Inflammatory macrophage treated with lipopolysaccharide for 1 hour (primary cell): ENCODE data around the gene SPG7.

Experiments
- DNase-seq, 2 donors: peaks; one replicate each; pipeline ENCODE4 v3.0.0-alpha.2; 2020 to 2022

Gene SPG7

DNA sequence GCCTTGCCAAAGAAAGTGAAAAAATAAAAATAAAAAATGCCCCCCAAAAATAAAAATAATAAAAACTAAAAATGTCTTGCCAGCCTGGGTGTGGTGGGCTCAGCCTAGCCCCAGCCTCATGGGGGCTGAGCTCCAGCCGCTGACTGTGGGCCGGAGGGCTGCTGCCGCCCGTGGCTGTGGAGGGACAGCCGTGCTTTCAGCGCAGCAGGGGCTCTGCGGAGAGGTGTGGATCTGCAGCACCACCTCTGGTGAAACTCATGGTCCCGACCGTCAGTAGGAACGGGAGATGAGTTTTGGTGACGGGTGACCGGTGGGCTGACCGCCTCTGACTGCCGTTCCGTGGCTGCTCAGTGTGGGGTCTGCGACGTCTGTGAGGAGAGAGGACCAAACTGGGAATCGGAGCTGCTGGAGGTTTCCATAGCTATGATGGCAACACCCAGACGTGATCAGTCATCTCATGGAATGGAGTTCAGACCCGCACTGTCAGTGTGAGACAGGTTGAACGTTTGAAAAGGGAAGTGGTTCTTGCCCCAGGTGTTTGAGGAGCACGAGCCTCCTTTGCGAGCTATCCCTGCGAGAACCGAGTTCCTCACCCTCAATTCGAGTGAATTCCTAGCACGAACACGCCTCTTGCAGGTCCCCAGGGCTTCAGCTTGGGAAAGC is 40.3 kb downstream of the SPG7 start:
- no peak for DNase-seq

DNA sequence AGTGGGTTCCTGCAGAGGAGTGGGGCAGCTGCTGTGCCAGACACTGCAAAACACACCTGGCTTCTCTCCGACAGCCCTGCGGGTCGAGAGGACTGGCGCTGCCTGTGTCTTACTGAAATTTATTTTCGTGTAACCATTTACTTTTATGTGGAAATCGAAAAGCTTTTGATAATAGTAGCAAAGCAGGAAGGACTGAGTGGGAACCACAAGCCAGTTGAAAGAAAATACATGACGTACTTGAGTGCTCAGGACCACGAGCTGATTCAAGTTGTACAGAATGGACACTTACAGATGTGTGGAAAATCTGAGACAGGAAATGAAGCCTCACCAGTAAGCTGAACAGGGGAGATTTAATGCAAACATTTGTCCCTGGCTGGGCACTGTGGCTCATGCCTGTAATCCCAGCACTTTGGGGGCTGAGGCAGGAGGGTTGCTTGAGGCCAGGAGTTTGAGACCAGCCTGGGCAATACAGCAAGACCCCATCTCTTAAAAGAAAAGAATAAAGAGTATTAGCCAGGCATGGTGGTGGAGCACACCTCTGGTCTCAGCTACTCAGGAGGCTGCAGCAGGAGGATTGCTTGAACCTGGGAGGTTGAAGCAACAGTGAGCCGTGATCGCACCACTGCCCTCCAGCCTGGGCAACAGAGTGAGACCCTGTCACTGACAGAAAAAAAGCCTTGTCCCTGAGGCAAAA is 41.0 kb downstream of the SPG7 start:
- no peak for DNase-seq

DNA sequence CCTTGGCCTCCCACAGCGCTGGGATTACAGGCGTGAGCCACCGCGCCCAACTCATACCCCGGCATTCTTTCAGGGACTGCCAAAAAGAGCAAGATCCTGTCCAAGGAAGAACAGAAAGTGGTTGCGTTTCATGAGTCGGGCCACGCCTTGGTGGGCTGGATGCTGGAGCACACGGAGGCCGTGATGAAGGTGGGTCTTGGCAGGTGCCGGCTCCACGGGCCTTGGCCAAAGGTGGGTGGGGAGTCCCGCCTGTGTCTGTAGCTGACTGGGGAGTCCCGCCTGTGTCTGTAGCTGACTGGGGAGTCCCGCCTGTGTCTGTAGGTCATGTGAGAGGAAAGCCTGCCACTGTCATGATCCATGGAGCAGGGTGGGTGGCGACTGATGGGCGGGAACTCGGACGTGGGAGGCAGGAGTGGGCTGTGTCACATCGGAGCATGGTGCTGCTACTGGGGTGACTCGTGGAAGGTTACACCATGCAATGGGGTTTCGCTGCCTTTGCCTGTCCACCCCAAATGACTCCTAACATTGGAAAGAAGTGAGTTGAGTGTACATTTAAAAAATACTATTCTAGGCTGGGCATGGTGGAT is 42.3 kb downstream of the SPG7 start:
- DNase-seq: peak; percentile 39 to 71

DNA sequence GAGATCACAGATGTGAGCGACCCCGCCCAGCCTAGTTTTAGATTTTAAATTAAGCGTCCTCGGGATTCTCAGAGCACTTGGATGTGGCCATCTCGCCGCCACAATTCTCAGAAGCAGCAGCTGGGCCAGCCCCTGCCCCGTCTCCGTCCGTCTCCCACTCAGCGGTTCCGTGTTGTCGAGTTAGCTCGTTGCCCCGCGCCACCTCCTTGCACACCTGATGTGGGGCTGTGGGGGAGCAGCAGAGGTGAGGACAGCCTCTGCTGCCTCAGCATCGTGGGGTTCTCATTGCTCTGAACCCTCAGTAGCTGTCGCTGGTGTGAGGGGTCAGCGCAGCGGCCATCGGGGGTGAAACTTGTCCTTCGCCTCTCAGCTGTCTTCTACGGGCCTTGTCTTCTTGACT is 44.1 kb downstream of the SPG7 start:
- DNase-seq: no peak

DNA sequence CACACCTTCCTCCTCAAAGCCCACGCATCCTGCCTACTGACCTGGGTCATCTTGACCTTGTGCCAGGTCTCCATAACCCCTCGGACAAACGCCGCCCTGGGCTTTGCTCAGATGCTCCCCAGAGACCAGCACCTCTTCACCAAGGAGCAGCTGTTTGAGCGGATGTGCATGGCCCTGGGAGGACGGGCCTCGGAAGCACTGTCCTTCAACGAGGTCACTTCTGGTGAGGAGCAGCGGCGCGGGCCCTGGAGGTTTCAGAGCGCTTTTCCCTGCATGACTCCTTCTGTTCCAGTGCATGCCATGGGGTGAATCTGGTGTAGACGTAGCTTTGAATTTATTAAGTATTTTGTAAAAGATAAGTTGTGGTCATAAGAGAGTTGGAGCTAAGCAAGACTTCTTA is 44.7 kb downstream of the SPG7 start:
- DNase-seq: no peak

DNA sequence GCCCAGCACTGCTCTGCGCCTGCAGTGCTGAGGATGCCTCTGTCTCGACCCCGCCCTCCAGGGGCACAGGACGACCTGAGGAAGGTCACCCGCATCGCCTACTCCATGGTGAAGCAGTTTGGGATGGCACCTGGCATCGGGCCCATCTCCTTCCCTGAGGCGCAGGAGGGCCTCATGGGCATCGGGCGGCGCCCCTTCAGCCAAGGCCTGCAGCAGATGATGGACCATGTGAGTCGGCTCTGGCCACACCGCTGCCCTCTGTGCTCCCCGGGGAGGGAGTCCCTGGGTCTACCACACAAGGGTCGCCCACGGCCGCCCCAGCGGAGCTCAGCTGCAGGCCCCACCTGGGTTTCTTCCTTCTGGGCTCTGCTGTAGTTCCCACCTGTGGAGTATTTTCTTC is 45.5 kb downstream of the SPG7 start:
- no peak for DNase-seq

DNA sequence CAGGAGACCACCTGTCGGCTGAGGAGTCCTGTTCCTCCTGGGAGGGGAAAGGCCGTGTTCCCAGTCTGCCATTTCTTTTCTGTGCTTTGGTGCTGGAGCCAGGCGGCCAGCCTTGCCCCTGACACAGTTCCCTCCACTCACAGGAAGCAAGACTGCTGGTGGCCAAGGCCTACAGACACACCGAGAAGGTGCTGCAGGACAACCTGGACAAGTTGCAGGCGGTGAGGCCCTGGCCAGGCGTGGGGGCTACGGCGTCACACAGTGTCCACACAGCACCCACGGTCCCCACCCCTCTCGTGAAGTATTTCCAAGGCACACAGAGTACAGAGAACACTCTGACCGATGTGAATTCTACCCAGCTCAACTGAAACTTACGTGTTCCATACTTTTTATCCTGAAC is 46.1 kb downstream of the SPG7 start:
- DNase-seq: no peak

DNA sequence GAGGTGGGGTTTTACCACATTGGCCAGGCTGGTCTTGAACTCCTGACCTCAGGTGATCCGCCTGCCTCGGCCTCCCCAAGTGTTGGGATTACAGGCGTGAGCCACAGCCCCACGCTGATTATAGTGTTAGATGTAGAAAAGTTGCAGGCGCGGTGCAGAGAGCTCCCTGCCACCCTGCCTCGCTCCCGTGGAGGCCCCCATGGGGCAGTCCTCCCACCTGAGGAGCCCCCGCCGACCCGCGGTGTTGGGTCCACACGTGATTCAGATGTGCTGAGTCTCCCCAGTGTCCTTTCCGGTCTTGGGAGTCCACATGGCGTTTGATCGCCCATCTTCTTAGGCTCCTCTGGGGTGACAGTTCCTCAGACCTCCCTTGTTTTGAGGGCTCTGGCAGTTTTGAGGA is 47.1 kb downstream of the SPG7 start:
- no peak for DNase-seq

DNA sequence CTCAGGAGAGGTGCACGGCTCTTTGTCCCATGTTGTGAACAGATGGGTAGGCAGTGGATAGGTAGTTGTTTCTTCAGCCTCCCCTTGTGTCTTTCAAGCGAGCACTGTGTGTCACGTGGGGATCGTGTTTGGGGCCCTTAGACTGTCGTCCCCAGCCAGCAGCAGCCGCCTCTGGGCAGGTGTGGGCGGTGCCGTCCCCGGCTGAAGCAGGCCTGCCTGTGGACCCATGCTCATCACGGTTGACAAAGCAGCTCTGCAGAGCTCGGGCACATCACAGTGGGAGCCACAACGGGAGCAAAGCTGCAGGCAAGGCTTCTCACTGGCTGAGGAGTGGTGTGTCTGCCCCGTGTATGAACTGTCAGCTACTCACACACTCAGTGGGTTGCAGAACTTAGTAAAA is 47.6 kb downstream of the SPG7 start:
- peak in 1 of 2 donors; percentile 36 for DNase-seq

DNA sequence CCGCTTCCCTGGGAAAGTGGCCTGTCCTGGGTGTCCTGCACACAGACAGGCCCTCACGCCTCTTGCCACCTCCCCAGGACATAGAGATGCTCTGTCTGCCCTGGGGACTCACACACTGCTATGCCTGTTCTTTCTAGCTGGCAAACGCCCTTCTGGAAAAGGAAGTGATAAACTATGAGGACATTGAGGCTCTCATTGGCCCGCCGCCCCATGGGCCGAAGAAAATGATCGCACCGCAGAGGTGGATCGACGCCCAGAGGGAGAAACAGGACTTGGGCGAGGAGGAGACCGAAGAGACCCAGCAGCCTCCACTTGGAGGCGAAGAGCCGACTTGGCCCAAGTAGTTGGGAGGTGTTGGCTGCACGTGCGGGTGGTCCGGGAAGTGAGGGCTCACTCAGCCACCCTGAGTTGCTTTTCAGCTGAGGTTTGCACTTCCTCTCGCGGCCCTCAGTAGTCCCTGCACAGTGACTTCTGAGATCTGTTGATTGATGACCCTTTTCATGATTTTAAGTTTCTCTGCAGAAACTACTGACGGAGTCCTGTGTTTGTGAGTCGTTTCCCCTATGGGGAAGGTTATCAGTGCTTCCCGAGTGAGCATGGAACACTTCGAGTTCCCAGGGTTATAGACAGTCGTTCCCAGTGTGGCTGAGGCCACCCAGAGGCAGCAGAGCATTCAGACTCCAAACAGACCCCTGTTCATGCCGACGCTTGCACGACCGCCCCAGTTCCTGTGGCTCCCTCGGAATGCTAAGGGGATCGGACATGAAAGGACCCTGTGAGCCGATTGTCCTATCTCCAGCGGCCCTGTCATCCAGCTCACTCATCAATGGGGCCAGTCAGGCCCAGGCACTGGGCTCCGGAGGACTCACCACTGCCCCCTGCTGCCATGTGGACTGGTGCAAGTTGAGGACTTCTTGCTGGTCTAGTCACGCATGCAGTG is 48.8 kb downstream of the SPG7 start:
- peak; percentile 61 to 90 for DNase-seq

DNA sequence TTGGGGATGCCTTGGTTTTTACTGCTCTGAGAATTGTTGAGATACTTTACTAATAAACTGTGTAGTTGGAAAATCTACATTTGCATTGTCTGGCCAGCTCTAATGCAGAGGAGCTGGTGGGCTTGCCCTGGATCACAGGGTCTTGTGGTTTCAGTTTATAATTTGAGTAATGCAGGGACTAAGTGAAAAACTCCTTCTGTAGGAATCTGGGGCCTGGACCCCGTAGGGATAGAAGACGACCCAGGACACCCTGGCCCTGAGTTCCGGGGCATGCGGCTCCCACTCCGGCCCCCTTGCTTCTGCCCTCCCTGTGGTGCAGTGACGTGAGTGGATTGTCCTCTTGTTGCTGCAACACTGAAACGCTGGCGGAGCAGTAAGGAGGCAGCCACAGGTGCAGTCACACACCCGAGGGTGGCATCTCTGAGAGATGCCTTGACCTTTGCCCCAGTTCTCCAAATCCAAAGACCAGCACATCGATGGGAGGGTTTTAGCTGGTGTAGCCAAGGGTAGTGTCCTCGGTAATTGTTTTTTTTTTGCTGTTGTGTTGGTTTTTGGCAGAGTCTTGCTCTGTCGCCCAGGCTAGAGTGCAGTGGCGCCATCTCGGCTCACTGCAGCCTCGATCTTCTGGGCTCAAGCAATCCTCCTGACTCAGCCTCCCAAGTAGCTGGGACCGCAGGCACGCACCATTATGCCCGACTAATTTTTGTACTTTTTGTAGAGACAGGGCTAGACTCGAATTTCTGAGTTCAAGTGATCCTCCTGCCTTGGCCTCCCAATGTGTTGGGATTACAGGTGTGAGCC is 49.7 kb downstream of the SPG7 start:
- DNase-seq: no peak

DNA sequence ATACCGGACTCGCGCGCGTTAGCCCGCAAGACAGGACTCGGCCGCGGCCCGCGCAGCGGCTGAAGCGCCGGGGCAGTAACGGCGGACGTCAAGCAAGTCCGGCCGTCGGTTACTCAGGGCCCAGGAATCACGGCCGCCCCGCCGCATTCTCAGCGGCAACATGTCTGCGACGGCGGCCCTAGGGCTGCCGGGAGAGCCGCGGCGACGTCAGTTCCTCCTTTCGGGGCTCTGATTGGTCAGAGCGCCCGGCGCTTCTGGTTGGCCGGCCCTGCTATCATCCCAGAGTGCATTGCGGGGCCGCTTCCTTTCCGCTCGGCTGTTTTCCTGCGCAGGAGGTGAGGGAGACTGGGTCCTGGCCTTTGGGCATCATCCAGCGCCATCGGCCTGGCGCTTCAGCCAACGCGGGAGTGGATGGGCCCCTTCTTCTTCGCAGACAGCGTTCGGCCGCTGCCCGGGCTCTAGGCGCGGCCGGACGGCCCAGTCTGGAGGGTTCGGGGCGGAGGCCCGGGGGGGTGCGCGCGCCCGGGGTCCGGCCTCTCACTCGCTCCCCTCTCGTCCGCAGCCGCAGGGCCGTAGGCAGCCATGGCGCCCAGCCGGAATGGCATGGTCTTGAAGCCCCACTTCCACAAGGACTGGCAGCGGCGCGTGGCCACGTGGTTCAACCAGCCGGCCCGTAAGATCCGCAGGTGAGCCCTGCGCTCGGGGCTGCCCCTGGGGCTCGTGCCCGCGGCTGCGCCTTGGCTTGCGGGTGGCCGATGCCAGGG is 52.4 kb downstream of the SPG7 start, which contains the start of gene RPL13:
Gene RPL13 (plus strand): TSS at position 305 of the 764 bp plus-strand sequence. CDS start 278 bp downstream, at position 583.
- peak; percentile 92 to 94 for DNase-seq

DNA sequence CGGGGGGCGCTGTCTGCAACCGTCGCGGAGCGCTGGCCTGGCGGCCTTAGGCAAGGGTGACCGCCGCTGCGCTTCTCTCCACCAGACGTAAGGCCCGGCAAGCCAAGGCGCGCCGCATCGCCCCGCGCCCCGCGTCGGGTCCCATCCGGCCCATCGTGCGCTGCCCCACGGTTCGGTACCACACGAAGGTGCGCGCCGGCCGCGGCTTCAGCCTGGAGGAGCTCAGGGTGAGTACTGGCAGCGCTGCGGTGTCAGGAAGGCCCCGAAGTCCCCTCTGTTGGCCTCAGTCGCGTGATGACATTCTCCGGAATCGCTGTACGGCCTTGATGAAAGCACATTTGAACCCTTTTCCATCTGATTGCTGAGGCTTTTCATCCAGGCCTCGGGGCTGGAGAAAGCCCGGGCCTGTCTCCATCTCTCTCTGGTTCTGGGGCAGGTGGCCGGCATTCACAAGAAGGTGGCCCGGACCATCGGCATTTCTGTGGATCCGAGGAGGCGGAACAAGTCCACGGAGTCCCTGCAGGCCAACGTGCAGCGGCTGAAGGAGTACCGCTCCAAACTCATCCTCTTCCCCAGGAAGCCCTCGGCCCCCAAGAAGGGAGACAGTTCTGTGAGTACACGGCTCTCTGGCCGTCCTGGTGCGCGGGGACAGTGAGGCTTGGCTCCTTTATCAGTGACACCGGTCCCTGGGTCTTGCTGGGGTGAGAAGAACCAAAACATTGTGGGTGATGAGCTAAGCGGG is 53.1 kb downstream of the SPG7 start:
- no peak for DNase-seq

DNA sequence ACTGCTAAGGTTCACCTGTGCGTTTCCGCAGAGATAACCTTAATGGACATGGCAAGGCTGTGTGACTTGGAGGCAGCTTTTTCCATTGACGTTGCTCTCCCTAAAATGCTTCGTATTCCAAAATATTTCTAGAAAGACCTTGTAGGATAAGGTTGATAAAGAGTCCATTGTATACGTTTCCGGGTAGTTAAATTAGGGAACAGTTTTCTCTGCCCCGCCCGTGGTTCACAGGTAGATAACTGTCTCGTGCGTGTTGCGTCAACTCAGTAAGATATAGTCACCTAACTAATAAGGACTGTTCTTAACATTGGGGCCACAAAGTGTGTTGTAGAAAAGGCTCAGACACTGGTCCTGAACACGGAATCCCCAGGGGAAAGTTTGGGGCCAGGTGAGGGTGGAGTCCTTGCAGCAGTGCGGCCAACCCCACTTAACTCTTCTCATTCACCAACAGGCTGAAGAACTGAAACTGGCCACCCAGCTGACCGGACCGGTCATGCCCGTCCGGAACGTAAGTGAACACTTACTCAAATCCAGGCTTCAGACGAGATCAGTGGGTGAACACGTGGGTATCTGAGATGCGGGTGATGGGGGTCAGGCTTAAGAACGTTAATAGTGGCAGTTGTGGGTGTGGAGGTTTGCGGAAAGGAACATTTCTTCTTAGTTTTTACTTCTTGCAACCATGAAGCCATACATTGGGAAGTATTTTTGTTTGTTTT is 53.8 kb downstream of the SPG7 start:
- no peak for DNase-seq

DNA sequence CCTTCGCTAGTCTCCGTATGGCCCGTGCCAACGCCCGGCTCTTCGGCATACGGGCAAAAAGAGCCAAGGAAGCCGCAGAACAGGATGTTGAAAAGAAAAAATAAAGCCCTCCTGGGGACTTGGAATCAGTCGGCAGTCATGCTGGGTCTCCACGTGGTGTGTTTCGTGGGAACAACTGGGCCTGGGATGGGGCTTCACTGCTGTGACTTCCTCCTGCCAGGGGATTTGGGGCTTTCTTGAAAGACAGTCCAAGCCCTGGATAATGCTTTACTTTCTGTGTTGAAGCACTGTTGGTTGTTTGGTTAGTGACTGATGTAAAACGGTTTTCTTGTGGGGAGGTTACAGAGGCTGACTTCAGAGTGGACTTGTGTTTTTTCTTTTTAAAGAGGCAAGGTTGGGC is 54.7 kb downstream of the SPG7 start:
- no peak for DNase-seq

DNA sequence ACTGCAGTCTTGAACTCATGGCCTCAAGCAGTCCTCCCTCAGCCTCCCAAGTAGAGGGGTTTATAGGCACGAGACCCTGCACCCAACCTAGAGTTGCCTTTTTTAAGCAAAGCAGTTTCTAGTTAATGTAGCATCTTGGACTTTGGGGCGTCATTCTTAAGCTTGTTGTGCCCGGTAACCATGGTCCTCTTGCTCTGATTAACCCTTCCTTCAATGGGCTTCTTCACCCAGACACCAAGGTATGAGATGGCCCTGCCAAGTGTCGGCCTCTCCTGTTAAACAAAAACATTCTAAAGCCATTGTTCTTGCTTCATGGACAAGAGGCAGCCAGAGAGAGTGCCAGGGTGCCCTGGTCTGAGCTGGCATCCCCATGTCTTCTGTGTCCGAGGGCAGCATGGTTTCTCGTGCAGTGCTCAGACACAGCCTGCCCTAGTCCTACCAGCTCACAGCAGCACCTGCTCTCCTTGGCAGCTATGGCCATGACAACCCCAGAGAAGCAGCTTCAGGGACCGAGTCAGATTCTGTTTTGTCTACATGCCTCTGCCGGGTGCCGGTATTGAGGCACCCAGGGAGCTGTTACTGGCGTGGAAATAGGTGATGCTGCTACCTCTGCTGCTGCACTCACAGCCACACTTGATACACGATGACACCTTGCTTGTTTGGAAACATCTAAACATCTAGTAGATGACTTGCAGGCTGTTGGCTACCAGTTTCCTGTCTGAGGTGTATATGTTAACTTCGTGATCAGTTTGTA is 55.6 kb downstream of the SPG7 start:
- DNase-seq: no peak

DNA sequence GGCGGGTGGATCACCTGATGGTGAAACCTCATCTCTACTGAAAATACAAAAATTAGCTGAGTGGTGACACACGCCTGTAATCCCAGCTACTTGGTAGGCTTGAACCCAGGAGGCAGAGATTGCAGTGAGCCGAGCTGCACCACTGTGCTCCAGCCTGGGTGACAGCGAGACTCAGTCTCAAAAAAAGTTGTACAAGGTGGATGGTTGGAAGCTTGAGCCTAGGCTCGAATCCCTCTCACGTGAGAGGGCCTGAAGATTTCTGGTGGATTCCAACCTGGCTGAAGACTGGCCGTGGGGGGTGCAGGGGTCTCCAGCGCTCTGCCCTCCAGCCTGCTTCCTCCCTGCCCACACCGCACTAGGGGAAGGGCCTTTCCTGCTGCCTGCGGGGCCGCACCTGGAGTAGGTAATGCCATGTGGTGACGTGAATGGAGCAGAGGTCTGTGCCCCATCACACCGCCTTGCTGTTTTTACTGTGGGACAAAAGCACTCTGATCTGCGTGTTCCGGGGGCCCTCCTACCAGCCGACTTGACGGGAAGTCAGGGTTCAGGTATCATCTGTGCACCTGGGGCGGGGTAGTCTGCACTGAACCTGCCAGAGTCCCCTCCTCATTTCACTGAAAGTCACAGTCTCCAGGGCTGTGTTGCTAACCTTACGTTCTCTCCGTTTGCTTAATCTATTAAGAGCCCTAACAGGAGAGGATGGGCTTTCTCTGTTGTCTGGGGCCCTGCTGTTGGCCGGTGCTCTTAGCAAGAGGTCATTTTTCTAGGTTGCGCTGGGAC is 56.5 kb downstream of the SPG7 start:
- DNase-seq: no peak

DNA sequence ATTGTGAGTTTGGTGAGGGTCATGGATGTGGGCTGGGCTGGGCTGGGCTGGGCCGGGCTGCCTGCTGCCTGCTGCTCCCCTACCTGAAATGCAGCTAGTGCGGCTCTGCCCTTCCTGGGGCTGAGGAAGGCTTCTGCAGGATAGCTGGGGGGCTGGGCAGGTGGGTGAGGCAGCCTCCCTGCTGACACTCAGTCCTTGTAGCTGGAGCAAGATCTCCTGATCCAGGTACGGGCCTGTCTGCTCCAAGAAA is 57.0 kb downstream of the SPG7 start:
- no peak for DNase-seq
